Mesenchymal stem cell (in vitro differentiated cells and primary cell): ENCODE measurements around the gene AIP.

Experiments used
- DNase-seq: peaks from one replicate; pipeline ENCODE4 v3.0.0-alpha.2; 2013
- H2AFZ ChIP-seq: one replicate; pipeline ENCODE4 v1.6.1; 2013; ENCODE audit warnings: low read depth, mild to moderate bottlenecking, control low read depth, inconsistent platforms, low read length, moderate library complexity
- H2AK5ac ChIP-seq: 2 replicates; pipeline ENCODE4 v1.6.1; 2013; ENCODE audit warnings: low read length, moderate library complexity, mild to moderate bottlenecking, inconsistent platforms; ENCODE audit not compliant: severe bottlenecking
- H2BK120ac ChIP-seq: one replicate; pipeline ENCODE4 v1.6.1; 2013; ENCODE audit warnings: low read depth, mild to moderate bottlenecking, inconsistent platforms, low read length, moderate library complexity
- H2BK12ac ChIP-seq, 2 experiments: one replicate each; pipeline ENCODE4 v1.6.1; 2013; ENCODE audit warnings: inconsistent platforms in 2 of 2, low read length in 2 of 2, mild to moderate bottlenecking in 2 of 2, moderate library complexity in 2 of 2, control low read depth in 1 of 2
- H2BK15ac ChIP-seq: one replicate; pipeline ENCODE4 v1.6.1; 2013; ENCODE audit warnings: mild to moderate bottlenecking, low read depth, inconsistent platforms; ENCODE audit not compliant: poor library complexity, severe bottlenecking
- H2BK5ac ChIP-seq: 2 replicates; pipeline ENCODE4 v1.6.1; 2013; ENCODE audit warnings: low read depth, mild to moderate bottlenecking, low read length, control low read depth, inconsistent platforms; ENCODE audit not compliant: poor library complexity, severe bottlenecking
- H3K14ac ChIP-seq, 2 experiments: one replicate each; pipeline ENCODE4 v1.6.1; 2013; ENCODE audit warnings: inconsistent platforms in 2 of 2, low read length in 2 of 2, control low read depth in 1 of 2, mild to moderate bottlenecking in 1 of 2, moderate library complexity in 1 of 2
- H3K18ac ChIP-seq, 2 experiments: one replicate each; pipeline ENCODE4 v1.6.1; 2013; ENCODE audit warnings: inconsistent platforms in 2 of 2, low read length in 2 of 2, control low read depth in 1 of 2, low read depth in 1 of 2, mild to moderate bottlenecking in 1 of 2
- H3K23ac ChIP-seq, 2 experiments: one replicate each; pipeline ENCODE4 v1.6.1; 2013; ENCODE audit warnings: inconsistent platforms in 2 of 2, low read length in 2 of 2, mild to moderate bottlenecking in 2 of 2, moderate library complexity in 2 of 2, control low read depth in 1 of 2
- H3K27ac ChIP-seq: 2 replicates; pipeline ENCODE4 v1.5.1; 2013; ENCODE audit warnings: mild to moderate bottlenecking, moderate library complexity, low read length, control low read depth, inconsistent platforms; ENCODE audit not compliant: poor library complexity, severe bottlenecking
- H3K27me3 ChIP-seq, 2 experiments: 2 replicates each; pipeline versions ENCODE4 v1.6.1 to v1.7.0; 2013; ENCODE audit warnings: low read length in 2 of 2, mild to moderate bottlenecking in 2 of 2, moderate library complexity in 2 of 2, control low read depth in 1 of 2, inconsistent platforms in 1 of 2; ENCODE audit not compliant: control insufficient read depth in 1 of 2, insufficient read depth in 1 of 2
- H3K36me3 ChIP-seq, 2 experiments: 2 replicates each; pipeline versions ENCODE4 v1.6.1 to v1.7.0; 2013; ENCODE audit warnings: low read length in 2 of 2, control low read depth in 1 of 2, inconsistent platforms in 1 of 2, low read depth in 1 of 2, mild to moderate bottlenecking in 1 of 2; ENCODE audit not compliant: insufficient read depth in 2 of 2, control insufficient read depth in 1 of 2
- H3K4ac ChIP-seq, 2 experiments: one replicate each; pipeline ENCODE4 v1.6.1; 2013; ENCODE audit warnings: inconsistent platforms in 2 of 2, low read length in 2 of 2, mild to moderate bottlenecking in 2 of 2, moderate library complexity in 2 of 2, control low read depth in 1 of 2, low read depth in 1 of 2
- H3K4me1 ChIP-seq: 2 replicates; pipeline ENCODE4 v1.6.1; 2013; ENCODE audit warnings: low read depth, low read length, control low read depth; ENCODE audit not compliant: control insufficient read depth, insufficient read depth
- H3K4me2 ChIP-seq: 2 replicates; pipeline ENCODE4 v1.6.1; 2013; ENCODE audit warnings: low read length, mild to moderate bottlenecking, inconsistent platforms; ENCODE audit not compliant: poor library complexity, severe bottlenecking
- H3K4me3 ChIP-seq, 2 experiments: 2 replicates each; pipeline versions ENCODE4 v1.5.1 to v1.7.0; 2013; ENCODE audit warnings: low read length in 2 of 2, mild to moderate bottlenecking in 2 of 2, control low read depth in 1 of 2, low read depth in 1 of 2; ENCODE audit not compliant: insufficient read depth in 1 of 2
- H3K79me1 ChIP-seq: replicated peaks from 2 replicates; pipeline ENCODE4 v1.6.1; 2013; ENCODE audit warnings: mild to moderate bottlenecking, control low read depth, low read length, inconsistent platforms; ENCODE audit not compliant: poor library complexity, severe bottlenecking
- H3K9ac ChIP-seq: 2 replicates; pipeline ENCODE4 v1.7.0; 2013; ENCODE audit warnings: mild to moderate bottlenecking, low read length, moderate library complexity
- H3K9me3 ChIP-seq: 2 replicates; pipeline ENCODE4 v1.7.0; 2013; ENCODE audit warnings: mild to moderate bottlenecking, low read length; ENCODE audit not compliant: control insufficient read depth
- H4K8ac ChIP-seq: one replicate; pipeline ENCODE4 v1.6.1; 2013; ENCODE audit warnings: inconsistent platforms, mild to moderate bottlenecking, low read length, moderate library complexity
- H4K91ac ChIP-seq: one replicate; pipeline ENCODE4 v1.6.1; 2013; ENCODE audit warnings: mild to moderate bottlenecking, low read length, inconsistent platforms
- WGBS: methylation state at CpG from one replicate; pipeline ENCODE4 v1.1.7; 2013; ENCODE audit warnings: mixed read lengths; 5-methylcytosine and 5-hydroxymethylcytosine counted together

Gene AIP

DNA sequence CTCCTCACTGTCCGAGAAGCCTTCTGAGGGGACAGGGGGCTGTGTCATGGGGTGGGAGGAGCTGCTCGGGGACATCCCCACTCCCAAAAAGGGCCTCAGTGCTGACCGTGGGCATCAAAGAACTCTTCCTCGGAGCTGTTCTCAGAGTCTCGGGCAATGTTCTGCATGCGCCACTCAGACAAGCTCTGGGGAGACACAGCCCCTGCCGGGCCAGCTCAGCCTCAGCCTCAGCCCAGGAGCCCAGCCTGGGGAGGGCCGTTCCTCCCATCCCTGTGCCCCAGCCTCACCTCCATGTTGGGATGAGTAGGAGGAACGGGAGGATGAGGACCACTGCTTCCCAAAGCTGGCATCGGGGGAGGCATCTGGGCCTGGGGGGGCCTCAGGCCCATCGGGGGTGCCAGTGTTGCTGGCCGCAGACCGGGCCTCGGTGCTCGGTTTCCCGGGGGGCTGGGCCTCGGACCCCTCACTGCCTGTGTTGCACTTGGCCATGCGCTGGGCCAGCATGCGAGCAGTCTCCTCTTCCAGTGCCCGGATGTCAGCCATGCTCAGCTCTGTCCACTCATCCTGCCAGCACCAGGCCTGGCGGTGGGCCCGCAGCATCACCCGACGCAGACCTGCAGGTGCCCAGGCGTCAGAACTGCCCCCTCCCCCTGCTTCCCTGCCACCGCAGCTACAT, 17.1 kb downstream of the AIP start:
- 96% methylated on average over 24 of the region's 26 CpGs for WGBS
- no peak overlapping the region for H3K27ac ChIP-seq
- H2AK5ac ChIP-seq, result no peak overlapping the region
- H3K9ac ChIP-seq, result no peak overlapping the region
- no peak overlapping the region for H3K14ac ChIP-seq
- peaks cover 33% of the 10 kb centered on the region for H3K4me1 ChIP-seq
- H4K91ac ChIP-seq, result no peak overlapping the region
- H2BK12ac ChIP-seq, result no peak overlapping the region
- H3K36me3 ChIP-seq, result peaks cover 6 to 83% of the 10 kb centered on the region in 2 experiments
- H2BK5ac ChIP-seq, result no peak overlapping the region
- H3K4me2 ChIP-seq, result no peak overlapping the region
- no peaks in the 10 kb centered on the region for H3K9me3 ChIP-seq
- peaks cover 47% of the 10 kb centered on the region for H3K79me1 ChIP-seq
- no peak overlapping the region for H2BK120ac ChIP-seq
- no peak overlapping the region for H3K4ac ChIP-seq
- H3K18ac ChIP-seq, result no peak overlapping the region
- H4K8ac ChIP-seq, result no peak overlapping the region
- no peak overlapping the region for H2BK15ac ChIP-seq
- H2AFZ ChIP-seq, result no peak overlapping the region
- DNase-seq, result no peak
- H3K27me3 ChIP-seq, result no peaks in the 10 kb centered on the region
- H3K4me3 ChIP-seq, result no peak overlapping the region
- H3K23ac ChIP-seq, result no peak overlapping the region

GRCh38 chr11:67500484-67500821, 17.6 kb downstream of the AIP start:
- H3K9me3 ChIP-seq, result no peaks in the 10 kb centered on the region
- no peak for DNase-seq
- no peak overlapping the region for H3K18ac ChIP-seq
- H2AFZ ChIP-seq, result no peak overlapping the region
- H3K27ac ChIP-seq, result no peak overlapping the region
- peaks cover 47% of the 10 kb centered on the region for H3K79me1 ChIP-seq
- no peak overlapping the region for H3K14ac ChIP-seq
- WGBS, result 100% methylated on average over 1 of the region's 1 CpG
- peaks cover 6 to 77% of the 10 kb centered on the region in 2 experiments for H3K36me3 ChIP-seq
- H4K8ac ChIP-seq, result no peak overlapping the region
- H2BK5ac ChIP-seq, result no peak overlapping the region
- H3K9ac ChIP-seq, result no peak overlapping the region
- H2BK12ac ChIP-seq, result no peak overlapping the region
- H3K4me1 ChIP-seq, result peaks cover 33% of the 10 kb centered on the region
- H3K4ac ChIP-seq, result no peak overlapping the region
- H3K23ac ChIP-seq, result no peak overlapping the region
- H2BK15ac ChIP-seq, result no peak overlapping the region
- H2AK5ac ChIP-seq, result no peak overlapping the region
- H4K91ac ChIP-seq, result no peak overlapping the region
- H3K27me3 ChIP-seq, result no peaks in the 10 kb centered on the region
- no peak overlapping the region for H3K4me2 ChIP-seq
- no peak overlapping the region for H3K4me3 ChIP-seq
- H2BK120ac ChIP-seq, result no peak overlapping the region

DNA sequence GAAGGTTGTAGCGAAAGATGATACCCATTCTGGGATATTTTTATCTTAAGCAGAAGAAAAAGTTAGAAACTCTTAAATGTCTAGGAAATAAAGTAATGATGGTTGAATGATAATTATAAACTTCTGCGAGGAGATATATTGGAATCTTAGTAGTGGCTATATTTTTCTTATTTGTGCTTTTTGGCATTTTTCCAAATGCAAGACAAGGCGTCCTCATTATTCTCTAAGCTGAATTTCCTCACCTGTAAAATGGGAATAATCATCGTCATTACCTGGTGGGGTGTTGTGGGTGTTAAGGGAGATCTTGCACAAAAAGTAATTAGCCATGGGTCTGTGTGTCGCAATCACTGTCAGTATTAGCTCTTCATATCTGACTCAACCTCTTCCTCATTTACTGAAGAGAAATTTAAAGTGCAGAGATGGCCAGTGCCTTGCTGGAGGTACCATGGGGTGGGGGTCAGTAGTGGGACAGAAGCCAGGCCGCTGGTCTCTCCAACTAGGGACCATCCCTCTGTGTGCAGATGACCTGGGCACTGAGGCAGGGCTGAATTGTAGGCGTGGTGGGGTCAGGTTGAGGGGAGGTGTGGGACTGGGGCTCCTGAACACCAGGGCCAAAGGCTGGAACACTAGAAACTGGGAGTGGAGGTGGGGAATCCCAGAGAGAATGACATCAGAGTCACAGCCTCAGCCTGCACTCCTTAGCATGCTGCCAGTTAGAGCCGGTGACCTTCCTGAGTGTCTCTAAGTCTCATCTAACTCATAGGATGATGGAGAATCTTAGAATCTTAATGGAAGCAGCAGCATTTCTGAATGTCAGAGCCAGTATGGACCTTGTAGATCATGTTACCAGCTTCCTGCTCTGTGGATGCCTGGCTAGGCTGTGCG, 18.2 kb downstream of the AIP start:
- Histone ChIP-seq H2BK120ac (no peak overlapping the region), H4K91ac (no peak overlapping the region), H2BK15ac (no peak overlapping the region), H3K4ac (no peak overlapping the region), H3K9me3 (no peaks in the 10 kb centered on the region), H3K27ac (no peak overlapping the region), H2BK12ac (no peak overlapping the region), H3K27me3 (no peaks in the 10 kb centered on the region), H3K9ac (no peak overlapping the region), H4K8ac (no peak overlapping the region), H2AFZ (no peak overlapping the region), H3K4me3 (no peak overlapping the region), H3K4me1 (peaks cover 40% of the 10 kb centered on the region), H3K36me3 (peaks cover 6 to 71% of the 10 kb centered on the region in 2 experiments), H3K23ac (no peak overlapping the region), H3K4me2 (no peak overlapping the region), H3K18ac (no peak overlapping the region), H3K79me1 (peaks cover 42% of the 10 kb centered on the region), H2AK5ac (no peak overlapping the region), H3K14ac (no peak overlapping the region), H2BK5ac (no peak overlapping the region)
- whole genome bisulfite sequencing, result 98% methylated on average over 6 of the region's 9 CpGs
- no peak for DNase-seq

DNA sequence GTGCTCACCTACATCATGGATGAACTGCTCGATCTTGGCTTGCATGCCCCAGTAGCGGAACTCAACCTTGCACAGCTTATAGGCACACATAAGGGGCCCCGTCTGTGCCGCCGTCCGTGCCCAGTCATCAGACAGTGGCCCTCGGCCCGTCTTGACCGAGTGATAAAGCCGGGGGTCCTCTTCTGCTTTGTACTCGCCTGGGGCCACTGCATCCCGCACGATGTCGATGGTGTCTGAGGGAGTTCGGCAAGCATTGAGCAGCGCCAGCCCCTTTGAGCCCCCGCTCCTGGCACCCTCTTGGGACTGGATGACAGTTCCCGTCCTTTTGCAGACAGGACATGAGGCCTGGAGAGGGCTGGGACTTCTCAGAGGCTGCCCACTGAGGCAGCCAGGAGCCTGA, 19.0 kb downstream of the AIP start:
- WGBS, result 96% methylated on average over 18 of the region's 18 CpGs
- no peak overlapping the region for H3K14ac ChIP-seq
- peaks cover 38% of the 10 kb centered on the region for H3K79me1 ChIP-seq
- no peak overlapping the region for H2BK15ac ChIP-seq
- no peak overlapping the region for H4K8ac ChIP-seq
- H3K18ac ChIP-seq, result no peak overlapping the region
- H3K27ac ChIP-seq, result no peak overlapping the region
- H3K4me3 ChIP-seq, result no peak overlapping the region
- no peak overlapping the region for H3K4ac ChIP-seq
- no peak overlapping the region for H2BK5ac ChIP-seq
- H2AK5ac ChIP-seq, result no peak overlapping the region
- no peak overlapping the region for H2BK120ac ChIP-seq
- no peaks in the 10 kb centered on the region for H3K27me3 ChIP-seq
- H4K91ac ChIP-seq, result no peak overlapping the region
- peaks cover 6 to 71% of the 10 kb centered on the region in 2 experiments for H3K36me3 ChIP-seq
- no peaks in the 10 kb centered on the region for H3K9me3 ChIP-seq
- no peak overlapping the region for H2AFZ ChIP-seq
- peaks cover 47% of the 10 kb centered on the region for H3K4me1 ChIP-seq
- no peak overlapping the region for H3K9ac ChIP-seq
- DNase-seq, result no peak
- H2BK12ac ChIP-seq, result no peak overlapping the region
- H3K4me2 ChIP-seq, result no peak overlapping the region
- H3K23ac ChIP-seq, result no peak overlapping the region
